Measurements from ENCODE around the gene AKAP14. TPM values are rescaled to one million over a fixed set of nuclear protein-coding genes. Genes with fewer than 3 reads are reported as not detected.
A peak's percentile ranks its signal among the peaks of the same experiment; 100 is the strongest.

Gene AKAP14
- total RNA-seq (1 to 10 TPM in 1 of 2 donors, not detected in 1; 2.7 TPM), polyA plus RNA-seq (ENCODE audit: insufficient read length in 6 of 6) (1 to 10 TPM in 5 of 6 donors, under 1 TPM in 1; 0.81 to 4.8 (median 3.3) TPM)
- long read RNA-seq, donor 1, partial matches to known transcripts, result 0 of 1 reads
- long read RNA-seq, donor 1, other reads (novel, unspliced or antisense), result 0 of 1 reads
- long read RNA-seq, donor 2, partial matches to known transcripts, result 70 of 71 reads
- long read RNA-seq, donor 2, other reads (novel, unspliced or antisense), result 0 of 71 reads
- long read RNA-seq, donor 3, result 0 reads
- long read RNA-seq, donor 4, result 0 reads
- long read RNA-seq, donor 5, partial matches to known transcripts, result 0 of 1 reads
- long read RNA-seq, donor 5, other reads (novel, unspliced or antisense), result 0 of 1 reads
- long read RNA-seq, donor 6, partial matches to known transcripts, result 35 of 49 reads
- long read RNA-seq, donor 6, other reads (novel, unspliced or antisense), result 13 of 49 reads
- long read RNA-seq, donor 7, result 0 reads
- long read RNA-seq, donor 8, partial matches to known transcripts, result 0 of 155 reads
- long read RNA-seq, donor 8, other reads (novel, unspliced or antisense), result 153 of 155 reads
- long read RNA-seq, donor 9, result 0 reads
- long read RNA-seq, donor 10, partial matches to known transcripts, result 1 of 1 reads
- long read RNA-seq, donor 10, other reads (novel, unspliced or antisense), result 0 of 1 reads
- long read RNA-seq, donor 11, result 0 reads
- long read RNA-seq, donor 12, result 0 reads

- H3K27me3 ChIP-seq, result no peaks in the 10 kb centered on the region
- H3K36me3 ChIP-seq, result no peaks in the 10 kb centered on the region
- H3K4me3 ChIP-seq, result no peak within 1 kb of the TSS
- TF ChIP-seq, protein P1, sequence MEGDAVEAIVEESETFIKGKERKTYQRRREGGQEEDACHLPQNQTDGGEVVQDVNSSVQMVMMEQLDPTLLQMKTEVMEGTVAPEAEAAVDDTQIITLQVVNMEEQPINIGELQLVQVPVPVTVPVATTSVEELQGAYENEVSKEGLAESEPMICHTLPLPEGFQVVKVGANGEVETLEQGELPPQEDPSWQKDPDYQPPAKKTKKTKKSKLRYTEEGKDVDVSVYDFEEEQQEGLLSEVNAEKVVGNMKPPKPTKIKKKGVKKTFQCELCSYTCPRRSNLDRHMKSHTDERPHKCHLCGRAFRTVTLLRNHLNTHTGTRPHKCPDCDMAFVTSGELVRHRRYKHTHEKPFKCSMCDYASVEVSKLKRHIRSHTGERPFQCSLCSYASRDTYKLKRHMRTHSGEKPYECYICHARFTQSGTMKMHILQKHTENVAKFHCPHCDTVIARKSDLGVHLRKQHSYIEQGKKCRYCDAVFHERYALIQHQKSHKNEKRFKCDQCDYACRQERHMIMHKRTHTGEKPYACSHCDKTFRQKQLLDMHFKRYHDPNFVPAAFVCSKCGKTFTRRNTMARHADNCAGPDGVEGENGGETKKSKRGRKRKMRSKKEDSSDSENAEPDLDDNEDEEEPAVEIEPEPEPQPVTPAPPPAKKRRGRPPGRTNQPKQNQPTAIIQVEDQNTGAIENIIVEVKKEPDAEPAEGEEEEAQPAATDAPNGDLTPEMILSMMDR (IDR thresholded peaks at IDR 0.05), result no peak
- intact Hi-C loops (cut with DNase I), result no loop called here
- no peaks in the 10 kb centered on the region for H3K9me3 ChIP-seq
- H3K4me1 ChIP-seq, result no peaks in the 10 kb centered on the region
- DNase-seq, result peak in 1 of 4 donors; percentile 10
- H3K27ac ChIP-seq, result no peak within 1 kb of the TSS
- ATAC-seq, result no peak
Measured at GRCh38 chrX:119895843-119896326, at the start of gene AKAP14. Gene AKAP14, plus strand, starts transcription at chrX:119895893. Its CDS starts 7,331 bp downstream, at chrX:119903224.

GRCh38 chrX:119852382-119853353 lies 43.0 kb upstream of the AKAP14 start, which contains the start of gene UPF3B:
Gene UPF3B, minus strand, starts transcription at chrX:119852963. Its CDS starts 35 bp downstream, at chrX:119852928.
- H3K9me3 ChIP-seq, result no peaks in the 10 kb centered on the region
- TF ChIP-seq, protein P1 (IDR thresholded peaks at IDR 0.05), result no peak
- intact Hi-C loops (cut with DNase I), result no loop called here
- no peaks in the 10 kb centered on the region for H3K27me3 ChIP-seq
- DNase-seq (peak; percentile 89 to 97 (median 96)), ATAC-seq (peak; percentile 98)
- peak within 1 kb of the TSS; percentile 55 to 69 for H3K4me3 ChIP-seq
- H3K4me1 ChIP-seq, result peaks cover 0 to 5% of the 10 kb centered on the region in 2 donors
- H3K27ac ChIP-seq, result peak within 1 kb of the TSS; percentile 81 to 86
- H3K36me3 ChIP-seq, result peaks cover 0 to 6% of the 10 kb centered on the region in 2 donors

DNA sequence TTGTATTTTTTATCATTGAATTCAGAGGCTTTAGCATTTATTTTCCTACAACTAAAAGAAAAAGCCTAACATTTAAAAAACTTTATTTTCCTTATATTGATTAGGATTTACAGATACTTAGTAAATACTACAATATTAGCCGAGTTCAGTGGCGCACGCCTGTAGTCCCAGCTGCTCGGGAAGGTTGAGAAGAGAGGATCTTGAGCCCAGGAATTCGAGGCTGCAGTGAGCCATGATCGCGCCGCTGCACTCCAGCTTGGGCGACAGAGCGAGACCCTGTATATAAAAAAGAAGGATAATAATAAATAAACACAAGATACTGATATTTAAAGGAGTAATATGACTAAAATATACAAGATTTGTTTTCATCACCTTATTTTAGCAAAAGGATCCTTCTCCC lies 42.2 kb upstream of the AKAP14 start:
- peak; percentile 31 for ATAC-seq

GRCh38 chrX:119870626-119871131 lies 25.0 kb upstream of the AKAP14 start:
- Histone ChIP-seq H3K4me3 (peak overlapping the region; percentile 39 to 65), H3K27me3 (no peaks in the 10 kb centered on the region), H3K27ac (peak overlapping the region; percentile 90 to 95), H3K9me3 (no peaks in the 10 kb centered on the region), H3K36me3 (peaks cover 0 to 5% of the 10 kb centered on the region in 2 donors), H3K4me1 (peaks cover 0 to 19% of the 10 kb centered on the region in 2 donors)
- intact Hi-C loops (cut with DNase I), result no loop called here
- TF ChIP-seq, protein P1 (IDR thresholded peaks at IDR 0.05), result no peak
- peak; percentile 46 for ATAC-seq
- DNase-seq, result peak in 3 of 4 donors; percentile 17 to 38 (median 21)

More for the DNA sequence above, 42.2 kb upstream of the AKAP14 start:
- TF ChIP-seq, protein P1 (IDR thresholded peaks at IDR 0.05), result no peak
- Histone ChIP-seq H3K4me1 (peaks cover 0 to 5% of the 10 kb centered on the region in 2 donors), H3K9me3 (no peaks in the 10 kb centered on the region), H3K4me3 (peak overlapping the region; percentile 2 to 69), H3K36me3 (peaks cover 0 to 6% of the 10 kb centered on the region in 2 donors), H3K27ac (peak overlapping the region; percentile 77 to 86), H3K27me3 (no peaks in the 10 kb centered on the region)
- intact Hi-C loops (cut with DNase I), result no loop called here
- no peak for DNase-seq

All from left lung (tissue), 14 donors.